GM10248 (cell line): Measurements from ENCODE around the gene ENSA.
"Not testable (repeated sequence)": the region's sequence is repeated elsewhere in the genome, so short reads cannot be mapped to it uniquely, and the experiment has no call there.

ENCODE experiments used
- CTCF ChIA-PET: fragments of 300-600 bp; sonication (Branson Sonifier 250); formaldehyde crosslinking; extraction: SDS; loops from one replicate; lab custom pipeline; 2021; ENCODE audit warnings: antibody characterized with exemption; lab: Yijun Ruan, JAX
- POLR2A ChIA-PET: fragments of 350-650 bp; sonication (Branson Sonifier 250); formaldehyde crosslinking; extraction: SDS; loops from one replicate; lab custom pipeline; 2020; ENCODE audit warnings: antibody characterized with exemption; lab: Yijun Ruan, JAX
- DNase-seq: peaks from one replicate; pipeline ENCODE4 v3.0.0; 2012; ENCODE audit errors: extremely low spot score
- CTCF ChIP-seq: IDR thresholded peaks from 2 replicates; pipeline ENCODE4 v1.5.1; 2012; ENCODE audit warnings: mild to moderate bottlenecking, low read depth; ENCODE audit errors: extremely low read depth, missing control alignments, control extremely low read depth

Gene ENSA

GRCh38 chr1:150628766-150629114 lies 672 bp downstream of the ENSA start:
- no peak for TF ChIP-seq CTCF
- no peak for DNase-seq
- CTCF ChIA-PET: interaction anchor here (1.0 to 4.5 kb wide), 9 partner anchors 9 to 367 kb away, joined by 3 to 33 read pairs (median 4); no protein-coding TSS in a partner anchor
- POLR2A ChIA-PET: interaction anchor here (0.9 to 3.3 kb wide), 5 partner anchors 16 to 65 kb away, joined by 3 to 17 read pairs (median 9); partner anchors contain the start of gene MCL1

GRCh38 chr1:150627826-150628410 lies 1.5 kb downstream of the ENSA start:
- DNase-seq: no peak
- ChIA-PET POLR2A (interaction anchor here (1.4 to 3.3 kb wide), 3 partner anchors 16 to 64 kb away, joined by 6 to 14 read pairs (median 9); partner anchors contain the start of gene MCL1), CTCF (interaction anchor here (0.8 to 4.5 kb wide), 8 partner anchors 8 to 368 kb away, joined by 3 to 33 read pairs (median 4); no protein-coding TSS in a partner anchor)
- TF ChIP-seq CTCF: no peak

- ChIA-PET POLR2A (interaction anchor here (0.7 kb wide), 1 partner anchor 50 kb away, joined by 5 read pairs; no protein-coding TSS in a partner anchor), CTCF (interaction anchor here (1.3 to 1.5 kb wide), 2 partner anchors 10 to 12 kb away, joined by 3 to 5 read pairs; no protein-coding TSS in a partner anchor)
- DNase-seq: no peak
- no peak for TF ChIP-seq CTCF
These were observed 3.3 kb downstream of the ENSA start for GRCh38 chr1:150626150-150626549.

GRCh38 chr1:150624546-150624945 lies 4.9 kb downstream of the ENSA start:
- POLR2A ChIA-PET: interaction anchor here (0.6 kb wide), 1 partner anchor 336 kb away, joined by 12 read pairs; no protein-coding TSS in a partner anchor
- CTCF ChIA-PET: interaction anchor here (0.8 kb wide), 1 partner anchor 64 kb away, joined by 5 read pairs; no protein-coding TSS in a partner anchor
- DNase-seq: not testable (repeated sequence)

GRCh38 chr1:150624134-150624533 lies 5.3 kb downstream of the ENSA start:
- POLR2A ChIA-PET: interaction anchor here (0.6 kb wide), 1 partner anchor 337 kb away, joined by 12 read pairs; no protein-coding TSS in a partner anchor
- CTCF ChIA-PET: interaction anchor here (0.8 kb wide), 1 partner anchor 63 kb away, joined by 5 read pairs; no protein-coding TSS in a partner anchor
- DNase-seq: not testable (repeated sequence)

- ChIA-PET CTCF (interaction anchor here (4.4 to 15.3 kb wide), 2 partner anchors 13 to 61 kb away, joined by 18 to 151 read pairs; no protein-coding TSS in a partner anchor), POLR2A (interaction anchor here (1.2 to 4.1 kb wide), 2 partner anchors 43 to 62 kb away, joined by 4 to 23 read pairs; partner anchors contain the start of gene MCL1)
- DNase-seq: no peak
- TF ChIP-seq CTCF: no peak
These were observed 7.0 kb downstream of the ENSA start for GRCh38 chr1:150622303-150622975.

GRCh38 chr1:150621497-150622302 lies 7.7 kb downstream of the ENSA start:
- POLR2A ChIA-PET: interaction anchor here (0.6 to 4.1 kb wide), 2 partner anchors 42 to 58 kb away, joined by 3 to 23 read pairs; partner anchors contain the start of gene MCL1
- TF ChIP-seq CTCF: peak; percentile 65
- CTCF ChIA-PET: interaction anchor here (0.8 to 15.3 kb wide), 8 partner anchors 12 to 375 kb away, joined by 3 to 151 read pairs (median 6); partner anchors contain the start of gene MCL1
- peak; percentile 55 for DNase-seq
